Measurements from ENCODE around the gene COA7. TPM values are rescaled to one million over a fixed set of nuclear protein-coding genes. Genes with fewer than 3 reads are reported as not detected.
A peak's percentile ranks its signal among the peaks of the same experiment; 100 is the strongest.

Gene COA7
- total and polyA plus RNA-seq, 2 of the 8 experiments (the other 6 are each of a cell fraction or from before 2014, with no cell fraction given) = 23.2 to 61.8 TPM

- H3K4me3 ChIP-seq (ENCODE audit: extremely low read depth in 1 of 4, insufficient read depth in 2 of 4, low read depth in 3 of 4, low read length in 4 of 4) = no peak overlapping the region
- 0 out of 2 replicates have a peak, but pooled peaks cover 1% of the 10 kb centered on the region for H3K79me1 ChIP-seq (ENCODE audit: low read depth, low read length)
- H3K4me2 ChIP-seq (ENCODE audit: insufficient read depth in 1 of 2, low read depth in 2 of 2, low read length in 2 of 2) = no peak overlapping the region
- no peak overlapping the region for H3K18ac ChIP-seq (ENCODE audit: extremely low read depth, low read length)
- H3K36me3 ChIP-seq (ENCODE audit: control insufficient read depth in 2 of 4, insufficient read depth in 4 of 4, low read length in 3 of 4) = no peaks in the 10 kb centered on the region
- FAIRE-seq = no peak
- DNase-seq (ENCODE audit: low read depth in 1 of 2, low spot score in 2 of 2) = no peak
- H2BK120ac ChIP-seq (replicated peaks; ENCODE audit: low read depth, low read length) = no peak overlapping the region
- no peak overlapping the region for H3K56ac ChIP-seq (replicated peaks; ENCODE audit: insufficient read length, low read depth, low read length)
- no peak overlapping the region for H2AFZ ChIP-seq (ENCODE audit: low read length)
- no peaks in the 10 kb centered on the region for H3K27me3 ChIP-seq (replicated peaks in 1 of 4; ENCODE audit: control insufficient read depth in 3 of 4, extremely low read depth in 1 of 4, insufficient read depth in 3 of 4, low read length in 3 of 4)
- H3K4ac ChIP-seq (replicated peaks; ENCODE audit: insufficient read length, low read depth, low read length) = no peak overlapping the region
- ChIA-PET CTCF (ENCODE audit: partially characterized antibody) (interaction anchor here (0.6 to 1.6 kb wide), 3 partner anchors 8 to 11 kb away, joined by 3 read pairs; partner anchors contain the start of gene ZYG11B), POLR2A (ENCODE audit: partially characterized antibody) (interaction anchor here (0.7 kb wide), 1 partner anchor 183 kb away, joined by 3 read pairs; no protein-coding TSS in a partner anchor)
- no peak overlapping the region for H2AK5ac ChIP-seq (ENCODE audit: low read depth, low read length)
- no peaks in the 10 kb centered on the region for H3K23me2 ChIP-seq (ENCODE audit: low read depth, low read length)
- no peak overlapping the region for H2BK15ac ChIP-seq (ENCODE audit: low read length)
- H2BK5ac ChIP-seq (ENCODE audit: low read depth, low read length) = no peak overlapping the region
- no peak overlapping the region for H2BK20ac ChIP-seq (ENCODE audit: low read length)
- H3K9ac ChIP-seq (replicated peaks in 1 of 4; ENCODE audit: extremely low read depth in 1 of 4, low read depth in 3 of 4, low read length in 3 of 4) = no peak overlapping the region
- H3K9me3 ChIP-seq (ENCODE audit: insufficient read depth in 2 of 2, low read depth in 1 of 2, low read length in 1 of 2) = no peaks in the 10 kb centered on the region
- peaks cover 0 to 25% of the 10 kb centered on the region in 2 experiments; a peak in 1 of 4 replicates for H3K79me2 ChIP-seq (ENCODE audit: control insufficient read depth in 1 of 2, insufficient read depth in 2 of 2, low read length in 2 of 2)
- TF ChIP-seq POLR2A (IDR thresholded peaks at IDR 0.05; ENCODE audit: control extremely low read depth in 1 of 2, low read depth in 2 of 2, low read length in 2 of 2) (no peak), POU5F1 (IDR thresholded peaks at IDR 0.05; ENCODE audit: low read depth, low read length) (no peak), RBBP5 (IDR thresholded peaks at IDR 0.05; ENCODE audit: borderline replicate concordance, low read depth, low read length) (no peak), KDM4A (IDR thresholded peaks at IDR 0.05; ENCODE audit: low read depth, low read length, severe bottlenecking) (no peak), EZH2 (IDR thresholded peaks at IDR 0.05; ENCODE audit: low read depth, low read length, severe bottlenecking) (no peak), YY1 (IDR thresholded peaks at IDR 0.05; ENCODE audit: low read depth, low read length) (no peak), BACH1 (IDR thresholded peaks at IDR 0.05; ENCODE audit: low read length) (no peak)
- H4K20me1 ChIP-seq (replicated peaks in 1 of 2; ENCODE audit: control insufficient read depth in 1 of 2, insufficient read depth in 2 of 2, low read length in 2 of 2) = peaks cover 2% of the 10 kb centered on the region in 2 experiments
- H2BK12ac ChIP-seq (ENCODE audit: low read depth, low read length) = no peak overlapping the region
- WGBS, 2 experiments (ENCODE audit: extremely low coverage in 1 of 2, insufficient coverage in 1 of 2, insufficient read length in 1 of 2, insufficient replicate concordance in 2 of 2, low coverage in 1 of 2, low lambda C conversion rate in 2 of 2, missing lambda C conversion rate in 1 of 2) = 85% methylated on average over 3 of the region's 3 CpGs; no CpG with 5 or more reads in 1 of the 2 experiments
- no peak overlapping the region for H3K23ac ChIP-seq (ENCODE audit: insufficient read length)
- no peaks in the 10 kb centered on the region for H3K4me1 ChIP-seq (replicated peaks in 1 of 4; ENCODE audit: control insufficient read depth in 3 of 4, insufficient read depth in 4 of 4, low read length in 3 of 4)
- H4K8ac ChIP-seq (ENCODE audit: extremely low read depth, insufficient read depth, low read length) = peak overlapping the region; percentile 25; the same call in 1 of the 2 replicates
- no peak overlapping the region for H4K5ac ChIP-seq (ENCODE audit: insufficient read length, low read depth, low read length)
- no peak overlapping the region for H4K91ac ChIP-seq (replicated peaks; ENCODE audit: insufficient read length, low read length)
- H3K27ac ChIP-seq (ENCODE audit: low read depth, low read length) = no peak overlapping the region
- H3K14ac ChIP-seq (ENCODE audit: insufficient read length) = no peak overlapping the region
Observed at GRCh38 chr1:52733368-52733767, 35.2 kb upstream of the COA7 start.
